ENCODE measurements around the gene LEO1. TPM values are rescaled to one million over a fixed set of nuclear protein-coding genes. Genes with fewer than 3 reads are reported as not detected.

Gene LEO1
- total and polyA plus RNA-seq, 2 of the 13 experiments (the other 11 are each of a cell fraction or from before 2014, with no cell fraction given), result 17.0 to 60.3 TPM

- TF ChIP-seq, protein P1, sequence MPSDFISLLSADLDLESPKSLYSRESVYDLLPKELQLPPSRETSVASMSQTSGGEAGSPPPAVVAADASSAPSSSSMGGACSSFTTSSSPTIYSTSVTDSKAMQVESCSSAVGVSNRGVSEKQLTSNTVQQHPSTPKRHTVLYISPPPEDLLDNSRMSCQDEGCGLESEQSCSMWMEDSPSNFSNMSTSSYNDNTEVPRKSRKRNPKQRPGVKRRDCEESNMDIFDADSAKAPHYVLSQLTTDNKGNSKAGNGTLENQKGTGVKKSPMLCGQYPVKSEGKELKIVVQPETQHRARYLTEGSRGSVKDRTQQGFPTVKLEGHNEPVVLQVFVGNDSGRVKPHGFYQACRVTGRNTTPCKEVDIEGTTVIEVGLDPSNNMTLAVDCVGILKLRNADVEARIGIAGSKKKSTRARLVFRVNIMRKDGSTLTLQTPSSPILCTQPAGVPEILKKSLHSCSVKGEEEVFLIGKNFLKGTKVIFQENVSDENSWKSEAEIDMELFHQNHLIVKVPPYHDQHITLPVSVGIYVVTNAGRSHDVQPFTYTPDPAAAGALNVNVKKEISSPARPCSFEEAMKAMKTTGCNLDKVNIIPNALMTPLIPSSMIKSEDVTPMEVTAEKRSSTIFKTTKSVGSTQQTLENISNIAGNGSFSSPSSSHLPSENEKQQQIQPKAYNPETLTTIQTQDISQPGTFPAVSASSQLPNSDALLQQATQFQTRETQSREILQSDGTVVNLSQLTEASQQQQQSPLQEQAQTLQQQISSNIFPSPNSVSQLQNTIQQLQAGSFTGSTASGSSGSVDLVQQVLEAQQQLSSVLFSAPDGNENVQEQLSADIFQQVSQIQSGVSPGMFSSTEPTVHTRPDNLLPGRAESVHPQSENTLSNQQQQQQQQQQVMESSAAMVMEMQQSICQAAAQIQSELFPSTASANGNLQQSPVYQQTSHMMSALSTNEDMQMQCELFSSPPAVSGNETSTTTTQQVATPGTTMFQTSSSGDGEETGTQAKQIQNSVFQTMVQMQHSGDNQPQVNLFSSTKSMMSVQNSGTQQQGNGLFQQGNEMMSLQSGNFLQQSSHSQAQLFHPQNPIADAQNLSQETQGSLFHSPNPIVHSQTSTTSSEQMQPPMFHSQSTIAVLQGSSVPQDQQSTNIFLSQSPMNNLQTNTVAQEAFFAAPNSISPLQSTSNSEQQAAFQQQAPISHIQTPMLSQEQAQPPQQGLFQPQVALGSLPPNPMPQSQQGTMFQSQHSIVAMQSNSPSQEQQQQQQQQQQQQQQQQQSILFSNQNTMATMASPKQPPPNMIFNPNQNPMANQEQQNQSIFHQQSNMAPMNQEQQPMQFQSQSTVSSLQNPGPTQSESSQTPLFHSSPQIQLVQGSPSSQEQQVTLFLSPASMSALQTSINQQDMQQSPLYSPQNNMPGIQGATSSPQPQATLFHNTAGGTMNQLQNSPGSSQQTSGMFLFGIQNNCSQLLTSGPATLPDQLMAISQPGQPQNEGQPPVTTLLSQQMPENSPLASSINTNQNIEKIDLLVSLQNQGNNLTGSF (CRISPR knock-in tag; IDR thresholded peaks at IDR 0.05), result no peak
- no peak for TF ChIP-seq MIER2 (CRISPR knock-in tag; IDR thresholded peaks at IDR 0.05)
- TF ChIP-seq ZNF839 (CRISPR knock-in tag; IDR thresholded peaks at IDR 0.05; ENCODE audit: borderline replicate concordance), result no peak
- TF ChIP-seq, protein P2, sequence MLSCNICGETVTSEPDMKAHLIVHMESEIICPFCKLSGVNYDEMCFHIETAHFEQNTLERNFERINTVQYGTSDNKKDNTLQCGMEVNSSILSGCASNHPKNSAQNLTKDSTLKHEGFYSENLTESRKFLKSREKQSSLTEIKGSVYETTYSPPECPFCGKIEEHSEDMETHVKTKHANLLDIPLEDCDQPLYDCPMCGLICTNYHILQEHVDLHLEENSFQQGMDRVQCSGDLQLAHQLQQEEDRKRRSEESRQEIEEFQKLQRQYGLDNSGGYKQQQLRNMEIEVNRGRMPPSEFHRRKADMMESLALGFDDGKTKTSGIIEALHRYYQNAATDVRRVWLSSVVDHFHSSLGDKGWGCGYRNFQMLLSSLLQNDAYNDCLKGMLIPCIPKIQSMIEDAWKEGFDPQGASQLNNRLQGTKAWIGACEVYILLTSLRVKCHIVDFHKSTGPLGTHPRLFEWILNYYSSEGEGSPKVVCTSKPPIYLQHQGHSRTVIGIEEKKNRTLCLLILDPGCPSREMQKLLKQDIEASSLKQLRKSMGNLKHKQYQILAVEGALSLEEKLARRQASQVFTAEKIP (CRISPR knock-in tag; IDR thresholded peaks at IDR 0.05; ENCODE audit: borderline replicate concordance), result no peak
- no peak for TF ChIP-seq FOXO4 (CRISPR knock-in tag; conservative IDR thresholded peaks at IDR 0.05)
- TF ChIP-seq DMTF1 (CRISPR knock-in tag; IDR thresholded peaks at IDR 0.05), result no peak
These were observed 18.8 kb downstream of the LEO1 start (continued) for GRCh38 chr15:51952805-51953204.

Data from HepG2 (cell line).